HL-60 (cell line): ENCODE data around the gene ARHGEF11.

Experiments
- DNase-seq, 2 experiments: peaks; one replicate each; pipeline ENCODE4 v3.0.0-alpha.2; 2010 to 2020; ENCODE audit warnings: low read depth in 1 of 2, low spot score in 1 of 2
- H3K27ac ChIP-seq: fragments of 250-450 bp; sonication (Bioruptor Pico); replicated peaks from 2 replicates; pipeline ENCODE4 v1.5.1; 2020; ENCODE audit warnings: mild to moderate bottlenecking, moderate library complexity
- H3K27me3 ChIP-seq: fragments of 250-450 bp; sonication (Bioruptor Pico); 2 replicates; pipeline ENCODE4 v1.5.1; 2021; ENCODE audit warnings: mild to moderate bottlenecking, moderate library complexity; ENCODE audit not compliant: insufficient read depth, poor library complexity, severe bottlenecking
- H3K4me3 ChIP-seq: replicated peaks from 2 replicates; pipeline ENCODE4 v1.5.1; 2011; ENCODE audit warnings: mild to moderate bottlenecking, control low read depth, low read length; ENCODE audit not compliant: insufficient read depth
- CTCF ChIP-seq: IDR thresholded peaks from one replicate; pipeline ENCODE4 v1.5.1; 2011; ENCODE audit warnings: low read length, control low read depth, inconsistent platforms; ENCODE audit not compliant: insufficient read depth
- GABPA ChIP-seq: IDR thresholded peaks from 2 replicates; pipeline ENCODE4 v1.6.1; 2012; ENCODE audit warnings: low read depth
- POLR2AphosphoS5 ChIP-seq: IDR thresholded peaks from 2 replicates; pipeline ENCODE4 v1.6.1; 2012; ENCODE audit warnings: low read depth
- REST ChIP-seq: IDR thresholded peaks from 2 replicates; pipeline ENCODE4 v1.6.1; 2012; ENCODE audit warnings: low read depth; ENCODE audit not compliant: insufficient replicate concordance
- SPI1 ChIP-seq: IDR thresholded peaks from 2 replicates; pipeline ENCODE4 v1.6.1; 2012; ENCODE audit warnings: low read depth, mild to moderate bottlenecking, borderline replicate concordance

Gene ARHGEF11

GRCh38 chr1:156949127-156949526, 96.4 kb downstream of the ARHGEF11 start:
- TF ChIP-seq REST: no peak
- TF ChIP-seq SPI1: no peak
- no peak for TF ChIP-seq CTCF
- H3K27me3 ChIP-seq: no peaks in the 10 kb centered on the region
- no peak for DNase-seq
- no peak overlapping the region for H3K4me3 ChIP-seq
- no peak overlapping the region for H3K27ac ChIP-seq

DNA sequence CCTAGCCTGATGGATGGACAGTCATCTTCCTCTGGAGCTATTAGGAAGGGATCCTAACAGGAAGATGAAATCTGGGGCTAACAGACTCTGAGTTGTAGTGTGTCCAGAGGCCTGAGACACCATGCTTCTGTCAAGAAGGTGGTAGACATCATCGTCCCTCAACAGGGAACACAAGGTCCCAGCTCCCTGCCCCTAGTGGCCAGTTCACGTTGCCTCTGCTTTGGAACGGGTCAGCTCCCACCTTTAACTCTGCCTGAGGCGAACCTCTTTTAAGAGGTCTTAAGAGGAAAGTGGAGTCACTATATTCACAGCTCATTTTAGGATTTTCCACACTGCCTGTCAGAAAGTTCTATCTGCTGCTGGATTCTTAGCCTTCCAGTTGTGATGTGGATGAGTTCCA, 96.8 kb downstream of the ARHGEF11 start:
- no peaks in the 10 kb centered on the region for H3K27me3 ChIP-seq

More for the DNA sequence above, 96.8 kb downstream of the ARHGEF11 start:
- no peak for DNase-seq
- Histone ChIP-seq H3K4me3 (no peak overlapping the region), H3K27ac (no peak overlapping the region)
- no peak for TF ChIP-seq REST
- TF ChIP-seq CTCF: no peak
- TF ChIP-seq SPI1: no peak
- no peak for TF ChIP-seq GABPA
- TF ChIP-seq POLR2AphosphoS5: no peak
